K562 treated with DMSO at 1 percent for 4 hours (cell line): ENCODE measurements around the gene DMKN. TPM values are rescaled to one million over a fixed set of nuclear protein-coding genes. Genes with fewer than 3 reads are reported as not detected.

Source experiments
- total RNA-seq: library from RNA; unstranded; fragments of 300-600 nt; gene quantifications from 2 replicates; pipeline ENCODE4 v1.2.3, GENCODE V29; 2022; ENCODE audit not compliant: insufficient read depth

Gene DMKN
- not detected in 2 replicates for total RNA-seq

GRCh38 chr19:35513628-35514281 lies at the start of gene DMKN:
TSS of gene DMKN (minus strand) at chr19:35513649. CDS start at chr19:35513475, 174 bp downstream.

GRCh38 chr19:35545001-35545854 lies 31.8 kb upstream of the DMKN start, which contains the start of gene TMEM147:
TSS of gene TMEM147 (plus strand) at chr19:35545626. CDS start at chr19:35545740, 114 bp downstream.

GRCh38 chr19:35533201-35533821 lies 19.9 kb upstream of the DMKN start, which contains the start of gene GAPDHS:
TSS of gene GAPDHS (plus strand) at chr19:35533456. CDS start at chr19:35533528, 72 bp downstream.

GRCh38 chr19:35528218-35529038 lies 15.0 kb upstream of the DMKN start, which contains the start of gene SBSN:
TSS of gene SBSN (minus strand) at chr19:35528311. CDS start at chr19:35528281, 30 bp downstream.

GRCh38 chr19:35490364-35490763 lies 23.1 kb downstream of the DMKN start, which contains the start of gene KRTDAP:
TSS of gene KRTDAP (minus strand) at chr19:35490464. CDS start at chr19:35490442, 22 bp downstream.

GRCh38 chr19:35447606-35448469 lies 65.6 kb downstream of the DMKN start, which contains the start of gene FFAR2:
TSS of gene FFAR2 (plus strand) at chr19:35448257. CDS start at chr19:35449715, 1,458 bp downstream.

Other genes starting within 250 kb of the DMKN start
- gene USF2, start 244.7 kb downstream of the DMKN start, total RNA-seq = 172 and 187 TPM in 2 replicates
- 3.5 and 5.3 TPM in 2 replicates for gene HAMP, start 231.1 kb downstream of the DMKN start, total RNA-seq
- 0.54 and 1.9 TPM in 2 replicates for gene MAG, start 221.5 kb downstream of the DMKN start, total RNA-seq
- gene CD22, start 184.5 kb downstream of the DMKN start, total RNA-seq = 5.8 and 9.1 TPM in 2 replicates
- not detected in 2 replicates for gene FFAR1, start 165.7 kb downstream of the DMKN start, total RNA-seq
- gene FFAR3, start 155.2 kb downstream of the DMKN start, total RNA-seq = not detected in 2 replicates
- gene GPR42, start 142.6 kb downstream of the DMKN start, total RNA-seq = not detected in 2 replicates
- gene FFAR2, start 65.4 kb downstream of the DMKN start, total RNA-seq = not detected in 2 replicates
- gene KRTDAP, start 23.2 kb downstream of the DMKN start, total RNA-seq = not detected in 2 replicates
- not detected in 2 replicates for gene SBSN, start 14.7 kb upstream of the DMKN start, total RNA-seq
- gene GAPDHS, start 19.8 kb upstream of the DMKN start, total RNA-seq = not detected in 2 replicates
- 120 and 136 TPM in 2 replicates for gene TMEM147, start 32.0 kb upstream of the DMKN start, total RNA-seq
- not detected in 2 replicates for gene ATP4A, start 50.0 kb upstream of the DMKN start, total RNA-seq
- gene PMIS2, start 72.5 kb upstream of the DMKN start, total RNA-seq = not detected in 2 replicates
- gene HAUS5, start 99.1 kb upstream of the DMKN start, total RNA-seq = 21.1 and 22.2 TPM in 2 replicates
- 186 and 211 TPM in 2 replicates for gene RBM42, start 115.4 kb upstream of the DMKN start, total RNA-seq
- not detected in 2 replicates for gene ETV2, start 128.1 kb upstream of the DMKN start, total RNA-seq
- gene COX6B1, start 134.7 kb upstream of the DMKN start, total RNA-seq = 1,092 TPM in 2 replicates
- not detected in 2 replicates for gene UPK1A, start 152.9 kb upstream of the DMKN start, total RNA-seq
- not detected in 2 replicates for gene ZBTB32, start 190.9 kb upstream of the DMKN start, total RNA-seq
- gene KMT2B, start 204.4 kb upstream of the DMKN start, total RNA-seq = 21.9 and 25.7 TPM in 2 replicates
- gene IGFLR1, start 228.8 kb upstream of the DMKN start, total RNA-seq = 6.4 and 16.4 TPM in 2 replicates
- 4.8 and 6.9 TPM in 2 replicates for gene U2AF1L4, start 231.8 kb upstream of the DMKN start, total RNA-seq
- gene PSENEN, start 232.0 kb upstream of the DMKN start, total RNA-seq = 34.5 and 42.2 TPM in 2 replicates
- 12.4 and 14.7 TPM in 2 replicates for gene LIN37, start 234.9 kb upstream of the DMKN start, total RNA-seq
- 0.99 and 1.4 TPM in 2 replicates for gene HSPB6, start 243.4 kb upstream of the DMKN start, total RNA-seq
- gene PROSER3, start 244.5 kb upstream of the DMKN start, total RNA-seq = 12.2 and 14.9 TPM in 2 replicates